Measurements from ENCODE around the gene ZBP1.

DNA sequence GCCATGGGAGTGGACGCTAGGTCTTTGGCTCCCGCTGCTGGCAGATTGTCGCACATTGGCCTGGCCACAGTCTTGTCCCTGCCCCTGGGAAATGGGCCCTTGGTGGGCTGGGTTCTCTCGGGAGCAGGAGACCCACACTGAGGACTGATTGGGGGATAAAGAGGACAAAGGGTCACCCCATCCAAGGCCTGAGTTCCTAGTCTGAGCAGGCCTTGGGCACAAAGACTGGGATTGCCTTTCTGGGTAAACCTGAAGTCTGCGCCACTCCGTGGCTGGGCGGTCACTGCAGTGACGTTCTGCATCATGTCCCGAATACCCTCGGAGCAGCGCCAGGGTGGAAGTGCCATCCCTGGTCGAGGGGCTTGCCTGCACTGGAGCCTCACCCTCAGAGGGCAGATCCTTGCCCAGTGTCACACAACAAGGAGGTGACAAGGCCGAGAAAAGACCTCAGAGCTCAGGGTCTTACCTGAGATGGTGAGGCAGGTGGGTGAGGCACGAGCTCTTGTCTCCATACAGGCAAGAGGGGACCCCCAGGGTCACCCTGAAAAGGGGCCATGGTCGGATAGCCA is 36.1 kb upstream of the ZBP1 start:
- TF ChIP-seq SP1 (IDR thresholded peaks at IDR 0.05) (no peak), PKNOX1 (IDR thresholded peaks at IDR 0.05) (no peak)

Data from HEK293T (cell line).